ENCODE data around the gene BMP6. TPM values are rescaled to one million over a fixed set of nuclear protein-coding genes. Genes with fewer than 3 reads are reported as not detected.

The BMP6 gene
- total and polyA plus RNA-seq, 12 donors: 0.59 to 4.1 (median 2.6) TPM

- intact Hi-C loops (cut with DNase I): no loop called here
- Histone ChIP-seq H3K4me1 (no peaks in the 10 kb centered on the region), H3K9me3 (no peaks in the 10 kb centered on the region), H3K36me3 (no peaks in the 10 kb centered on the region), H3K27me3 (peaks cover 0 to 48% (median 31%) of the 10 kb centered on the region in 7 donors), H3K27ac (no peak overlapping the region), H3K4me3 (no peak overlapping the region)
- 85 to 92% methylated on average over 2 of the region's 2 CpGs for WGBS, 2 donors
- ATAC-seq (no peak), DNase-seq (no peak)
- TF ChIP-seq CTCF (IDR thresholded peaks at IDR 0.05): no peak
Observed at GRCh38 chr6:7691021-7691420, 34.9 kb upstream of the BMP6 start.

- no peaks in the 10 kb centered on the region for H3K9me3 ChIP-seq
- intact Hi-C loops (cut with DNase I): no loop called here
- H3K4me3 ChIP-seq: no peak overlapping the region
- WGBS, 2 donors: 55 to 64% methylated on average over 21 of the region's 21 CpGs
- DNase-seq (no peak), ATAC-seq (peak in 3 of 8 donors; percentile 28 to 58 (median 50))
- TF ChIP-seq CTCF (IDR thresholded peaks at IDR 0.05): no peak
- no peaks in the 10 kb centered on the region for H3K4me1 ChIP-seq
- no peak overlapping the region for H3K27ac ChIP-seq
- peaks cover 0 to 44% (median 31%) of the 10 kb centered on the region in 7 donors for H3K27me3 ChIP-seq
- no peaks in the 10 kb centered on the region for H3K36me3 ChIP-seq
Observed at GRCh38 chr6:7691675-7692452, 34.0 kb upstream of the BMP6 start.

- intact Hi-C loops (cut with DNase I): no loop called here
- peaks cover 0 to under 1% (median 0%) of the 10 kb centered on the region in 9 donors for H3K4me1 ChIP-seq
- ATAC-seq (peak in 1 of 8 donors; percentile 10), DNase-seq (no peak)
- 44 to 55% methylated on average over 3 of the region's 3 CpGs for WGBS, 2 donors
- H3K9me3 ChIP-seq: no peaks in the 10 kb centered on the region
- H3K27ac ChIP-seq: no peak overlapping the region
- no peak overlapping the region for H3K4me3 ChIP-seq
- no peak for TF ChIP-seq CTCF (IDR thresholded peaks at IDR 0.05)
- peaks cover 0 to 40% (median 31%) of the 10 kb centered on the region in 7 donors for H3K27me3 ChIP-seq
- no peaks in the 10 kb centered on the region for H3K36me3 ChIP-seq
Observed at GRCh38 chr6:7692453-7692784, 33.5 kb upstream of the BMP6 start.

- Histone ChIP-seq H3K4me1 (peaks cover 0 to 14% (median 0%) of the 10 kb centered on the region in 9 donors), H3K27me3 (peaks cover 0 to 32% (median 25%) of the 10 kb centered on the region in 7 donors), H3K4me3 (no peak overlapping the region), H3K36me3 (no peaks in the 10 kb centered on the region), H3K27ac (no peak overlapping the region), H3K9me3 (no peaks in the 10 kb centered on the region)
- intact Hi-C loops (cut with DNase I): no loop called here
- no peak for ATAC-seq
- DNase-seq: no peak
- TF ChIP-seq CTCF (IDR thresholded peaks at IDR 0.05): no peak
- WGBS, 2 donors: 87 to 89% methylated on average over 10 of the region's 10 CpGs
Observed at GRCh38 chr6:7693827-7694226, 32.1 kb upstream of the BMP6 start.

All from heart right ventricle (tissue), 16 donors.